GM10248 (cell line): Measurements from ENCODE around the gene DCTN1.
"Not testable (repeated sequence)": the region's sequence is repeated elsewhere in the genome, so short reads cannot be mapped to it uniquely, and the experiment has no call there.

Experiments used
- CTCF ChIA-PET: fragments of 300-600 bp; sonication (Branson Sonifier 250); formaldehyde crosslinking; extraction: SDS; loops from one replicate; lab custom pipeline; 2021; ENCODE audit warnings: antibody characterized with exemption; lab: Yijun Ruan, JAX
- POLR2A ChIA-PET: fragments of 350-650 bp; sonication (Branson Sonifier 250); formaldehyde crosslinking; extraction: SDS; loops from one replicate; lab custom pipeline; 2020; ENCODE audit warnings: antibody characterized with exemption; lab: Yijun Ruan, JAX
- DNase-seq: peaks from one replicate; pipeline ENCODE4 v3.0.0; 2012; ENCODE audit errors: extremely low spot score
- TF ChIP-seq, protein P1 (sequence below): IDR thresholded peaks from 2 replicates; pipeline ENCODE4 v1.5.1; 2012; ENCODE audit warnings: mild to moderate bottlenecking, low read depth; ENCODE audit errors: extremely low read depth, missing control alignments, control extremely low read depth

DCTN1 gene

DNA sequence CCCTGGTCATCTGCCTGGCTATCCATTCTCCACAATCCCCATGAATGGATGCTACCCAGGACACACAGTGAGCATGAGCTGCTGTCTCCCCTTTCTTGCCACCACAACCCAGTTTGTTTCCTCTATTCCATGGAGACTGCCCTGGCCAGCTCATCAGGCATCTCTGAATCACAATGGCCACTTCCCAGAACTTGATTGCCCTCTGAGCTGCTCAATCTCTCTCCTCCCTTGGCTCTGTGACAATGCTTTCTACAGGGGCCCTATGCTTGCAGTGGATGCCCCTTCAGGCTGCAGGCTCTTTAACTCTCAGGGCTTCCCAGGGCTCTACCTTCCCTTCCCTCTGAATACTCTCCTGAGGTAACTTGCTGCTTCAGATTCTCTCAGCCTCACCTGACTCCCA is 22.5 kb downstream of the DCTN1 start:
- TF ChIP-seq, protein P1, sequence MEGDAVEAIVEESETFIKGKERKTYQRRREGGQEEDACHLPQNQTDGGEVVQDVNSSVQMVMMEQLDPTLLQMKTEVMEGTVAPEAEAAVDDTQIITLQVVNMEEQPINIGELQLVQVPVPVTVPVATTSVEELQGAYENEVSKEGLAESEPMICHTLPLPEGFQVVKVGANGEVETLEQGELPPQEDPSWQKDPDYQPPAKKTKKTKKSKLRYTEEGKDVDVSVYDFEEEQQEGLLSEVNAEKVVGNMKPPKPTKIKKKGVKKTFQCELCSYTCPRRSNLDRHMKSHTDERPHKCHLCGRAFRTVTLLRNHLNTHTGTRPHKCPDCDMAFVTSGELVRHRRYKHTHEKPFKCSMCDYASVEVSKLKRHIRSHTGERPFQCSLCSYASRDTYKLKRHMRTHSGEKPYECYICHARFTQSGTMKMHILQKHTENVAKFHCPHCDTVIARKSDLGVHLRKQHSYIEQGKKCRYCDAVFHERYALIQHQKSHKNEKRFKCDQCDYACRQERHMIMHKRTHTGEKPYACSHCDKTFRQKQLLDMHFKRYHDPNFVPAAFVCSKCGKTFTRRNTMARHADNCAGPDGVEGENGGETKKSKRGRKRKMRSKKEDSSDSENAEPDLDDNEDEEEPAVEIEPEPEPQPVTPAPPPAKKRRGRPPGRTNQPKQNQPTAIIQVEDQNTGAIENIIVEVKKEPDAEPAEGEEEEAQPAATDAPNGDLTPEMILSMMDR = no peak
- DNase-seq = no peak
- POLR2A ChIA-PET = no interaction called here
- CTCF ChIA-PET = interaction anchor here (1.2 to 2.6 kb wide), 3 partner anchors 8 to 23 kb away, joined by 3 to 9 read pairs (median 6); no protein-coding TSS in a partner anchor

DNA sequence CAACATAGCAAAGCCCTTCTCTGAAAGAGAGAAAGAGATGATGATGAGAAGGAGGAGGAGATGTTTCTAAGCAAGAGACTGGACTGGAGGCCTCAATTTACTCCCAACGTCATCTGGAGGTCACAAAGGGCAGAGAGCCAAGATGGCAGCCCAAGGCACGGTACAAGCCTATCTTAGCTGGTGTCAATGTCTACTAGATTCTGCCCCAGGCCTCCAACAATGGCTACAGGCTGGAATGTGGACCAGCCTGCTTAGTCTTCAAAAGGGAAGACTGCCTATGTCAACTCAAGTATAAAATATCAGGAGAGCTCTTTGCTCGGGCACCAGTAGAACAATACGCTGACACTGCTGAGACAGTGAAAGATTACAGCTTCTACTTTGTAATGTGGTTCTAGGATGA is 30.2 kb downstream of the DCTN1 start:
- TF ChIP-seq, protein P1 = no peak
- no peak for DNase-seq
- ChIA-PET CTCF (interaction anchor here (1.2 to 5.0 kb wide), 5 partner anchors 8 to 203 kb away, joined by 3 to 57 read pairs (median 5); partner anchors contain the start of gene BOLA3), POLR2A (no interaction called here)

DNA sequence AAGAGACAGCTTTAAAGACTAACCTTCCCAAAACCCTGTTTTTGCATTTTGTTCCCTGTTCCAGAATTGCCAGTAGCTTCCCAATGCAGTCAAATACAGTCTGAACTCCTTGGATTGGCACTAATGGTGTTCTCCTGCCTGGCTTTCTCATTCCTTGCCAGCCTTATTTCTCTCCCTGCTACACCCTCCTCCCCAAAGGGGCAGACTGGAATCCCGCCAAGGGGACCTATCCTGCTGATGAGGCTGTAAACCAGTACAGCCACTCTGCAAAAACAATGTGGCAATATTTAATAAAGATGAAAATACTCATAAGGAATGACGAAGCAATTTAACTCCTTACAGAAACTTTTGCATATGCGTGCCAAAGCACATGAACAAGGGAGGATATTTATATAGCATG is 32.4 kb downstream of the DCTN1 start:
- ChIA-PET CTCF (interaction anchor here (2.0 kb wide), 1 partner anchor 13 kb away, joined by 8 read pairs; no protein-coding TSS in a partner anchor), POLR2A (no interaction called here)
- DNase-seq = no peak
- TF ChIP-seq, protein P1 = no peak

DNA sequence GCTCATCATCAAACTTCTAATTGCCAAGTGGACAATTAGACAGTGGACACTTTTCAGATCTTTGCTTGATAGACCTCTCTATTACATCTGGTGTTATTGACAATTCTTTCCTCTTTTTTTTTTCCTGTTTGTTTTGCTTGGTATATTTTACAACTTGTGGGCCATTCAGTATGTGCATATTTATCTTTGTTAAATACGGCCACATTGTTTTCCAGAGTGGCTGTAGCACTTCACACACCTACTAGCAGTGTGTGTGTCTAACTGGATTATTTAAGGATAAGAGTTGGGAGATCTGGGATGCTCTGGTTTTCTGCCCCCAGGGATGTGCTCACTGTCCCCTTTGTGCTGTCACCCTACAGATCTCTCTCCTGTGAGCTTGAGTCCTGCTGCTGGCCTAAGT is 32.8 kb downstream of the DCTN1 start:
- CTCF ChIA-PET = interaction anchor here (2.0 kb wide), 1 partner anchor 12 kb away, joined by 8 read pairs; no protein-coding TSS in a partner anchor
- POLR2A ChIA-PET = no interaction called here
- DNase-seq = no peak
- TF ChIP-seq, protein P1 = no peak

DNA sequence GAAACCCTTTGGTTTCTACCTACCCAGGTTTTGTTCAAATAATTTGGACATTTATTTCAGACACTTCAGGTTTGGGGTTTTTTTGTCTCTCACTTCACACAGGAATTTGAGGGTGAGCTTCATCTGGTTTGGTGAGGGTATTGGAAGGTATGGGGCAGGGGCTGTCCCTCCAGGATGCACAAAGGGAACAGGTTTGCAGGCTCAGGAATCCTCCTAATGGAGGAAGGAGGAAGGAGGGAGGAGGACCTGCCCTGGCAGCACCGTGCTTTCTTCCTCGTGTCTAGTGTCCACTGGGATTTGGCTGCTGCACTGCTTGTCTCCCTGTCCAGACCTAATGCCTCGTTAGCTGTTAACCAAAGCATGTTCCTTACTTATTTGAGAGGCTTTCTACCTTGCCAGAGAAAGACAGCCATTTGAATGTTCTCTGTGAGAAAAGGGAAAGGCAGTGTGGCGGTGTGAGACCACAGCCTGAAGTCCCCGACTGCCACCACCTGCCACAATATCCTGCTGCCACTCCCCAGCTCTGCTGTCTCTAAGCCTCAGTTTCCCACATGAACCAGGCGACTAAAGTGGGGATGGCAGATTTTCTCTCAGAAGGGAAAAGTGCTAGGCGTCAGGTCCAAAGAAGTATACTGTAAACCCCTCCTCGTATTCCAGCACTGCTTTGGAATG is 34.7 kb downstream of the DCTN1 start:
- CTCF ChIA-PET = interaction anchor here (0.8 to 3.5 kb wide), 2 partner anchors 11 to 21 kb away, joined by 3 to 40 read pairs; no protein-coding TSS in a partner anchor

DNA sequence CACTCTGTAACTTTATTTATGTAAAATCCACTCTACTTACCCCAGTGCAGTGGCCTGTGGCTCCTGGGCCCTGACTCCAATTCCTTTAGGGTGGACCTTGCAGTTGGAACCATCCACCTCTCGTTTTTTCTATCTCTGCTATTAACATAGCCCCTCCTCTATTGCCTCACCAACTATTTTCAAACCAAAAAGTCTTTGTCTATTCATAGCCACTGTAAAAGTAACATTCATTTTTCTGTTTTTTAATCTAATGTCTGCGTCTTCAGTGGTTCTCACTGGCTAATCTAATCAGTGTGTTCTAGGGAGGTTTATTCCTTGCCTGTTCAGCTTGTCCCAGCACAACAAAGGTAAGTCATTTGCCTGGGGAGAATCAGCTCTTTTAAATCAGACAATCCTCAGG is 36.8 kb downstream of the DCTN1 start, which contains the start of gene SLC4A5:
Gene SLC4A5 (minus strand): TSS at position 101 of the 400 bp plus-strand sequence. CDS start 28,393 bp downstream, outside the sequence.
- DNase-seq = no peak
- CTCF ChIA-PET = interaction anchor here (0.9 to 3.5 kb wide), 2 partner anchors 9 to 49 kb away, joined by 3 to 40 read pairs; no protein-coding TSS in a partner anchor
- TF ChIP-seq, protein P1 = no peak
- POLR2A ChIA-PET = no interaction called here

More for the DNA sequence above, 34.7 kb downstream of the DCTN1 start:
- no peak for DNase-seq
- POLR2A ChIA-PET = no interaction called here
- TF ChIP-seq, protein P1 = no peak

DNA sequence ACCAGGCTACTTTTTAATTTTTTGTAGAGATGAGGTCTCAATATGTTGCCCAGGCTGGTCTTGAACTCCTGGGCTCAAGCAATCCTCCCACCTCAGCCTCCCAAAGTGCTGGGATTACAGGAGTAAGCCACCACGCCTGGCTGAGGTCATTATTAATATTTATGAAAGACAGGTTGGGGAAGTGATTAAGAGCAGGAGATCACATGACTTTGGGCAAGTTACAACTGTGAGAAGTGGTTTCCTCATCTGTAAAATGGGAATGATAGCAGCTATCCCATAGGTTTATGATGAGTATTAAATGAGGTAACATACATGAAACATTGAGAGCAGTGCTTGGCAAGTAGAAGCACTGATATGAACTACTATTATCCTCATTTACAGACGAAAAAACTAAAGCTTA is 43.9 kb downstream of the DCTN1 start:
- CTCF ChIA-PET = interaction anchor here (1.4 to 4.5 kb wide), 22 partner anchors 9 to 513 kb away, joined by 4 to 75 read pairs (median 18); partner anchors contain the start of genes SLC4A5 and STAMBP
- POLR2A ChIA-PET = not testable (repeated sequence)

More for the DNA sequence above, 43.9 kb downstream of the DCTN1 start:
- DNase-seq = not testable (repeated sequence)
